T1000 (cell line): Measurements from ENCODE around the gene FBLN2.
A peak's percentile ranks its signal among the peaks of the same experiment; 100 is the strongest.
"Not testable (repeated sequence)": the region's sequence is repeated elsewhere in the genome, so short reads cannot be mapped to it uniquely, and the experiment has no call there.

Experiments used
- DNase-seq: peaks from one replicate; lab custom pipeline; 2025; ENCODE audit warnings: mixed read lengths; lab: John Stamatoyannopoulos, UW

Gene FBLN2

GRCh38 chr3:13548696-13549622 is at the start of gene FBLN2:
FBLN2 (plus strand) TSS chr3:13549125; CDS start chr3:13570356, 21,231 bp downstream.
- peak; percentile 63 for DNase-seq

DNA sequence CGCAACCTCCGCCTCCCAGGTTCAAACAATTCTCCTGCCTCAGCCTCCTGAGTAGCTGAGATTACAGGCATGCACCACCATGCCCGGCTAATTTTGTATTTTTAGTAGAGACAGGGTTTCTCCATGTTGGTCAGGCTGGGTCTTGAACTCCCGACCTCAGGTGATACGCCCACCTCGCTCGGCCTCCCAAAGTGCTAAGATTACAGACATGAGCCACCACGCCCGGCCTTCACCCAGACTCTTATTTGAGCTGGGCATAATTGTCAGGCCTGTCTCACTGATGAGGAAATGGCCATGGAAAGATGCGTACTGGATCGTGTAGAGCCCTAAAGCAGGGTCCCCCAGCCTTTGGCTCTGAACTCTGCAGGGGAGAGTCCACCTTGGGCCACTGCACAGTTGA is 49.7 kb upstream of the FBLN2 start:
- DNase-seq: not testable (repeated sequence)

GRCh38 chr3:13500133-13500885 is 48.6 kb upstream of the FBLN2 start:
- DNase-seq: no peak

DNA sequence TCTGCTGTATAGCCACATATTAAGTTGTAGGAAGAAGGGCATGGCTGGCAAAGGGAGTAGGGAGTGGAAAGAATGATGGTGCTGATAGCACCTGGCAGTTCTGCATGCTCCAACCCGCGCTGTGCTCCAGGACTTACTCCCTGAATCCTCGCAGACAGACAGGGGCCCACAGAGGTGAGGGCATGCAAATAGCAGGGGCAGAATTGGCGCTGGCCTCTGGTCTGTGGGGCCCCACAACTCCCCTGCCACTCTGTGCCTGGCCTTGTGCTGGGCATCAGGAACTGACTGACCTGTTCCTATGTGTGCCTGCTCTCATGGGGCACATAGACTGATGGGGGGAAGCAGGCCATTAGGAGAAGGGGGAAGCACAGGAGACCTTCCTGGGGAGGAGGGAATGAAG is 47.9 kb upstream of the FBLN2 start:
- no peak for DNase-seq

- no peak for DNase-seq
Measured at GRCh38 chr3:13501521-13501920, 47.4 kb upstream of the FBLN2 start.

DNA sequence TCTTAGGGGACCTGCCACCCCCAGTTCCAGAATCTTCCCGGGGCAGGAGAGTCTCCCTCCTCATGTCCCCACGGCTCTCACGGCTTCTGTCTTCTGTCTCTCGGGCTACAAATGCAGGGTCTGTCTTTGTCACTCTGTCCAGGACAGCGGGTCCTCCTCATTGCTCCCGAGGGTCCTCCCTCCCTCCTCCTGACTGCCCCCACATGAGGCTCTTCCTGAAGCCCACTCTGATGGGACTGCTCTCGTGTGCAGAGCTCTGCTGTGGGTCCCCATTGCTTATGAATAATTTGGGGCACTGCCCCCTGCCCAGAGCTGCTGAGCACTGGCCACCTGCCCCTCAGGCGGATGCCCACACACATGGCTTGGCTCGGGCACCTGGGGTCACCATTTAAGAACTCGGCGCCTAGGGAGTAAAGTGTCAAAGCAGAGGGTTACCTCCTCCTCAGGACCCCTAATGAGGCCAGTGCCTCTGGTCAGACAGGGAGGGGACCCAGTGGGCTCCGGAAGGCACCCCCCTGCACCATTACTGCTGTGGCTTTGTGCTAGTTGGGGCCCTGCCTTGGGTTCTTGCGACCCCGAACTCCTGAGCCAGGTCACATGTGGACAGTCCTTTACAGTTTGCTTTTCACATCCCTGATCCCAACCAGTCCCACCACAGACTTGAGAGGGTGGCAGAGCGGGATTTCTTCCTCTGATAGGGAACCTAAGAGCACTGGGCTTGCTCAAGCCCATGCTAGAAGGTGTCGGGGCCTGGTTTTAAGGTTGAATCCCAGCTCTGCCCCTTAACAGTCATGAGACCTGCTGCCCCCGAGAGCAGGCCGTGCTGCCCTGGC is 46.8 kb upstream of the FBLN2 start:
- DNase-seq: no peak

DNA sequence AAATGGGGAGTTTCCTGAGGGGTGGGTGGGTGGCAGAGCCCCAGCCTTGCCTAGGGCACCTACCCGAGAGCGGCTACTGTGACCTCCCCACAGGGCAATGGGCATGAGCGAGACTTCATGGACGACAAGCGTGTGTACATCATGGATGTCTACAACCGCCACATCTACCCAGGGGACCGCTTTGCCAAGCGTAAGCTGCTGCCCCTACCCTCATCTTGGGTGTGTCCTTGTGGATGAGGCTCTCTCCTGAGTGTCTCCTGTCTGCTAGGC is 46.2 kb upstream of the FBLN2 start:
- DNase-seq: no peak

DNA sequence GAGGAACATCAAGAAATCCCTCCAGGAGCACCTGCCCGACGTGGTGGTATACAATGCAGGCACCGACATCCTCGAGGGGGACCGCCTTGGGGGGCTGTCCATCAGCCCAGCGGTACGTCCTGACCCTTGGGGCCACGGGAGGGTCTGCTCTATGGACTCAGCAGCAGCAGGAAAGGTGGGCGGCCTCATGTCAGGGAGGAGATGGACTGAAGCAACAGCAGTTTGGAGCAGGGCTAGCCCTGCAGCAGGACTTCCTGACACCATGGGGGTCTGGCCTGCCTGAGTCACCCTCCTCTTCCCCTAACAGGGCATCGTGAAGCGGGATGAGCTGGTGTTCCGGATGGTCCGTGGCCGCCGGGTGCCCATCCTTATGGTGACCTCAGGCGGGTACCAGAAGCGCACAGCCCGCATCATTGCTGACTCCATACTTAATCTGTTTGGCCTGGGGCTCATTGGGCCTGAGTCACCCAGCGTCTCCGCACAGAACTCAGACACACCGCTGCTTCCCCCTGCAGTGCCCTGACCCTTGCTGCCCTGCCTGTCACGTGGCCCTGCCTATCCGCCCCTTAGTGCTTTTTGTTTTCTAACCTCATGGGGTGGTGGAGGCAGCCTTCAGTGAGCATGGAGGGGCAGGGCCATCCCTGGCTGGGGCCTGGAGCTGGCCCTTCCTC is 44.6 kb upstream of the FBLN2 start:
- peak; percentile 94 for DNase-seq

DNA sequence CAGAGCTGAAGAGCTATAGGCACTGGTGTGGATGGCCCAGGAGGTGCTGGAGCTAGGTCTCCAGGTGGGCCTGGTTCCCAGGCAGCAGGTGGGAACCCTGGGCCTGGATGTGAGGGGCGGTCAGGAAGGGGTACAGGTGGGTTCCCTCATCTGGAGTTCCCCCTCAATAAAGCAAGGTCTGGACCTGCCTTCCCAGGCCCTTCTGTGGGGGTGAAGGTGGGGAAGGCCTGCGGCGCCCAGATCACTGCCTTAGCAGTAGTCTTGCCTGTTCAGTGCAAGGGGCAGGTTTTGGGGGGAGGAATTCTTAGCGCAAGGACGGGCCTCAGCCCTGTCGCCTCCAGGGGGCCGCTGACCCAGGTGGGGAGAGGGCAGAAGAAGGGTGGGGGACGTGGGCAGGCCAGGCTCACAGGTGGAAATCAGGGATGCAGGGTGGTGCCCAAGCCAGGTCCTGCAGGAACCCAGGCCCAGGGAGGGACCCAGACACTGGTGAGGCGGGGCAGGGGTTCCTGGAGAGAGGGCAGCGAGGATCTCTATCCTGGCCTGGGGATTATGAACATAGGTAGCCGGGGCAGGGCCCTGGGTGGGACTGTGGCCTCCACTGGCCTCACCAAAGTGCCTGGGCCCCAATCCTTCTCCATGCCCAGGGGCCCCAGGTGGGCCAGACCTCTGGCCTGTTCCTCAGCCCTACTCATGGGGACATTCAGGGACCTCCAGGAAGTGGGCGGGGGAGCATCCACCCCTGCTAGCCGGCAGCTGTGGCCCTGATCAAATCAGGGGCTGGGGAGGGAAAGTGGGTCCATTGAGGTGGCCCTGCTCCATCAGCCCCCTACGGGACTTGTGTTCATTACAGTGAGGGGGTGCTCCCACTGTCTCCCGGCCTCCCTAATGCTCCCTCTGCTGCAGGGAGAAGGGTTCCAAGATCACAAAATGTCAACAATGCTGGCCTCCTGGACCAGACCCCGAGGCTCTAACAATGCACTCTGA is 43.5 kb upstream of the FBLN2 start:
- no peak for DNase-seq

DNA sequence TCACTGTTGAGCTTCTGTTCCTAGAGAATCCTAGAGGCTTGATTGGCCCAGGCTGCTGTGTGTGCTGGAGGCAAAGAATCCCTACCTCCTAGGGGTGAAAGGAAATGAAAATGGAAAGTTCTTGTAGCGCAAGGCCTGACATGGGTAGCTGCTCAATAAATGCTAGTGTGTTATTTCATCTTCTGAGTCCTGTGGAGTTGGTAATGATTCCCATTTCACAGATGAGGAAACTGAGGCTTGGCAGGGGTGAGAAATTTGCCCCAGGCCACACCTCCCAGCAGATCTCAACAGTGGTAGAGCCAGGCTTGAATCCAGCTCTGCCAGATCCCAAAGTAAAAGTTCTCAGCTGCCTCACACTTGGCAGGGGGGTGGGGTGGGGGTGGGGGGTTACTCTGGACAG is 42.7 kb upstream of the FBLN2 start:
- no peak for DNase-seq

- no peak for DNase-seq
Measured at GRCh38 chr3:13506680-13507079, 42.2 kb upstream of the FBLN2 start.

GRCh38 chr3:13507247-13507569 is 41.7 kb upstream of the FBLN2 start:
- DNase-seq: no peak

DNA sequence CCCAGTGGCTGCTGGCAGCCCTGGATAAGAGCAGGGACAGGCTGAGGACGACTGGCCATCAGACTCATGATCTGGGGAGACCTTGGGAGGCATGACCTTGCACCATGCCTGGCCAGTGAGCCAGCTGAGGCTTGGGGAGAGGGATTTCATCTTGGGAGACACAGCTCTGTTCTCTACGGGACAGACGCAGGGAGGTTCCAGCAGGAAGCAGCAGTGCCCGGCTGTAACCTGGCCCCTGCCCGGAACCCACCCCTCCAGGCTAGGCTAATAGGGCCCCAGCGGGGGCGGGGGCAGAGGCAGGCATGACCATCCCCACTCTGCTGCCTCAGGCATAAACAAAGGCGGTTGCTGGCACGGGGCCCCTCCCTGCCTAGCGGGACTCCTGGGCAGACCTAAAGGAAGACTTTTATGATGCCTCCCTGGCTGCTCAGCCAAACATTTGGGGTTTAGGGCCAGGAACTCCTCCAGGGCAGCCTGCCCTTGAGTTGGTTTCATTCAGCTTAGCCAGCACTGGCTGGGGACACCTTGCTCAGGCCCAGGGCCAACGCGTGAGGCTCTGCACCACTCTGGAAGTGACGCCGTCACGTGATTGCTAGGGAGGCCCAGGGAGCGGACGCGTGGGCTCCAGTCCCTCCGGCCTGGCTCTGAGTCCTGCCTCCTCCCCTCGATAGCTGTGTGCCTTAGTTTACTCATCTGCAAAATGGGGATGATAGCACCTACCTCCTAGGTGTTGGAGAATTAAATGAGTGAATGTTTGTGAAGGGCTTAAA is 41.2 kb upstream of the FBLN2 start:
- DNase-seq: peak; percentile 90

GRCh38 chr3:13508496-13508895 is 40.4 kb upstream of the FBLN2 start:
- DNase-seq: no peak

- no peak for DNase-seq
Measured at GRCh38 chr3:13509059-13509815, 39.7 kb upstream of the FBLN2 start.

DNA sequence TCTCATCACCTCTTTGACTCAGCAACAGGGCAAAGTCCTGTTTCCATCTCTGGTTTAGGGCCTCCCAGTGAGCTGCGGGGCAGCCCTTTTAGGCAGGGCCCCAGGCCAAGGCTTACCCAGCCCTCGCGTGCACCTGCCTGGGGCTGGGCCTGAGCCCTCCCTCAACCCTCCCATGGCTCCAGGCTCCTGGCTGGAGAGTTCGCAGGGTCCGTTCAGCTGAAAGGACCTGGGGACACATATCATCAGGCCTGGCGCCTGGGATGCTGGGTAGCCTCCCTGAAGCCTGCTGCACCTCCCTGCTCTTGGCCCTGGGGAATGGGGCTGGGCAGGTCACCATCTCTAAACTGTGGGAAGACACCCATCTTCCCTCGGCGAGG is 39.1 kb upstream of the FBLN2 start:
- no peak for DNase-seq

- DNase-seq: no peak
Measured at GRCh38 chr3:13512451-13512850, 36.5 kb upstream of the FBLN2 start.

- DNase-seq: no peak
Measured at GRCh38 chr3:13513051-13513912, 35.6 kb upstream of the FBLN2 start.
